ENCODE results near the gene GLIPR2.

GLIPR2 gene

DNA sequence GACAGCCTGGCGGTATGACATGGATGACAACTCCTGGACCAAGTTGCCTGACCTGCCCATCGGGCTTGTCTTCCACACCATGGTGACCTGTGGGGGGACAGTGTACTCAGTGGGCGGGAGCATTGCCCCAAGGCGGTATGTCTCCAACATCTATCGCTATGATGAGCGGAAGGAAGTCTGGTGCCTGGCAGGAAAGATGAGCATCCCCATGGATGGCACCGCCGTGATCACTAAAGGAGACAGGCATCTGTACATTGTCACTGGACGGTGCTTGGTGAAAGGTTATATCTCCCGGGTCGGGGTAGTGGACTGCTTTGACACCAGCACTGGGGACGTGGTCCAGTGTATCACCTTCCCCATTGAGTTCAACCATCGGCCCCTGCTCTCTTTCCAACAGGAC is 34.0 kb downstream of the GLIPR2 start:
- TF ChIP-seq RAD21 (IDR thresholded peaks at IDR 0.05; ENCODE audit: low read depth) = no peak
- no peak for TF ChIP-seq CREB1 (IDR thresholded peaks at IDR 0.05; ENCODE audit: low read depth)
- TF ChIP-seq, protein P1, sequence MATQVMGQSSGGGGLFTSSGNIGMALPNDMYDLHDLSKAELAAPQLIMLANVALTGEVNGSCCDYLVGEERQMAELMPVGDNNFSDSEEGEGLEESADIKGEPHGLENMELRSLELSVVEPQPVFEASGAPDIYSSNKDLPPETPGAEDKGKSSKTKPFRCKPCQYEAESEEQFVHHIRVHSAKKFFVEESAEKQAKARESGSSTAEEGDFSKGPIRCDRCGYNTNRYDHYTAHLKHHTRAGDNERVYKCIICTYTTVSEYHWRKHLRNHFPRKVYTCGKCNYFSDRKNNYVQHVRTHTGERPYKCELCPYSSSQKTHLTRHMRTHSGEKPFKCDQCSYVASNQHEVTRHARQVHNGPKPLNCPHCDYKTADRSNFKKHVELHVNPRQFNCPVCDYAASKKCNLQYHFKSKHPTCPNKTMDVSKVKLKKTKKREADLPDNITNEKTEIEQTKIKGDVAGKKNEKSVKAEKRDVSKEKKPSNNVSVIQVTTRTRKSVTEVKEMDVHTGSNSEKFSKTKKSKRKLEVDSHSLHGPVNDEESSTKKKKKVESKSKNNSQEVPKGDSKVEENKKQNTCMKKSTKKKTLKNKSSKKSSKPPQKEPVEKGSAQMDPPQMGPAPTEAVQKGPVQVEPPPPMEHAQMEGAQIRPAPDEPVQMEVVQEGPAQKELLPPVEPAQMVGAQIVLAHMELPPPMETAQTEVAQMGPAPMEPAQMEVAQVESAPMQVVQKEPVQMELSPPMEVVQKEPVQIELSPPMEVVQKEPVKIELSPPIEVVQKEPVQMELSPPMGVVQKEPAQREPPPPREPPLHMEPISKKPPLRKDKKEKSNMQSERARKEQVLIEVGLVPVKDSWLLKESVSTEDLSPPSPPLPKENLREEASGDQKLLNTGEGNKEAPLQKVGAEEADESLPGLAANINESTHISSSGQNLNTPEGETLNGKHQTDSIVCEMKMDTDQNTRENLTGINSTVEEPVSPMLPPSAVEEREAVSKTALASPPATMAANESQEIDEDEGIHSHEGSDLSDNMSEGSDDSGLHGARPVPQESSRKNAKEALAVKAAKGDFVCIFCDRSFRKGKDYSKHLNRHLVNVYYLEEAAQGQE (IDR thresholded peaks at IDR 0.05; ENCODE audit: low read depth) = no peak
- TF ChIP-seq YY1 (IDR thresholded peaks at IDR 0.05; ENCODE audit: low read depth) = no peak
- no peak for TF ChIP-seq FOXM1 (IDR thresholded peaks at IDR 0.05; ENCODE audit: borderline replicate concordance, low read depth)
- no peak for TF ChIP-seq TEAD4 (IDR thresholded peaks at IDR 0.05)
- no peak for TF ChIP-seq NFIC (IDR thresholded peaks at IDR 0.05)
- TF ChIP-seq EP300 (IDR thresholded peaks at IDR 0.05; ENCODE audit: borderline replicate concordance) = no peak
- TF ChIP-seq TAF1 (IDR thresholded peaks at IDR 0.05; ENCODE audit: low read depth) = no peak
- no peak for TF ChIP-seq TCF12 (IDR thresholded peaks at IDR 0.05; ENCODE audit: low read depth)
- TF ChIP-seq, protein P2, sequence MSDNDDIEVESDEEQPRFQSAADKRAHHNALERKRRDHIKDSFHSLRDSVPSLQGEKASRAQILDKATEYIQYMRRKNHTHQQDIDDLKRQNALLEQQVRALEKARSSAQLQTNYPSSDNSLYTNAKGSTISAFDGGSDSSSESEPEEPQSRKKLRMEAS (IDR thresholded peaks at IDR 0.05) = no peak
- no peak for TF ChIP-seq EGR1 (IDR thresholded peaks at IDR 0.05)

DNA sequence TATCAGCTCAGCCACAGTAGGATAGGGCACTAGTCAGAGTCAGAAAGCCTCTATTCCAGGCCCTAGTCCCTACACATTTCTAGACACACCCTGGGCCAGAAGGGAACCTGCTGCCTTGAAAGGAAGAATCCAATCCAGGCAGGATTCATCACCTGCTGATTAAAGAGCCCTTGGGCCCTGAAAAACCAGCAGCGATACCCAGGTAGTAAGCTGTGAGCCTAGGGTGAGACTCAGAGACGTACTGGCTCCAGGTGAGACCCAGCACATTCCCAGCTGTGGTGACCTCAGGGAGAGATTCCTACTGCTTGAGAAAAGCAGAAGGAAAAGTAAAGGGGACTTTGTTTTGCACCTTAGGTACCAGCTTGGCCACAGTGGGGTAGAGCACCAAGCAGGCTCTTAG is 37.3 kb downstream of the GLIPR2 start:
- TF ChIP-seq CREB1 (IDR thresholded peaks at IDR 0.05; ENCODE audit: low read depth) = no peak
- TF ChIP-seq TAF1 (IDR thresholded peaks at IDR 0.05; ENCODE audit: low read depth) = no peak
- no peak for TF ChIP-seq RAD21 (IDR thresholded peaks at IDR 0.05; ENCODE audit: low read depth)
- TF ChIP-seq, protein P3, sequence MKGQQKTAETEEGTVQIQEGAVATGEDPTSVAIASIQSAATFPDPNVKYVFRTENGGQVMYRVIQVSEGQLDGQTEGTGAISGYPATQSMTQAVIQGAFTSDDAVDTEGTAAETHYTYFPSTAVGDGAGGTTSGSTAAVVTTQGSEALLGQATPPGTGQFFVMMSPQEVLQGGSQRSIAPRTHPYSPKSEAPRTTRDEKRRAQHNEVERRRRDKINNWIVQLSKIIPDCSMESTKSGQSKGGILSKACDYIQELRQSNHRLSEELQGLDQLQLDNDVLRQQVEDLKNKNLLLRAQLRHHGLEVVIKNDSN (IDR thresholded peaks at IDR 0.05) = no peak
- no peak for TF ChIP-seq EP300 (IDR thresholded peaks at IDR 0.05; ENCODE audit: borderline replicate concordance)
- no peak for TF ChIP-seq EGR1 (IDR thresholded peaks at IDR 0.05)
- no peak for TF ChIP-seq TEAD4 (IDR thresholded peaks at IDR 0.05)
- TF ChIP-seq ZBTB7A (IDR thresholded peaks at IDR 0.05; ENCODE audit: low read depth) = no peak
- TF ChIP-seq YY1 (IDR thresholded peaks at IDR 0.05; ENCODE audit: low read depth) = no peak
- no peak for TF ChIP-seq CEBPB (IDR thresholded peaks at IDR 0.05)
- no peak for TF ChIP-seq FOXM1 (IDR thresholded peaks at IDR 0.05; ENCODE audit: borderline replicate concordance, low read depth)
- TF ChIP-seq, protein P2 (IDR thresholded peaks at IDR 0.05) = no peak
- TF ChIP-seq, protein P1 (IDR thresholded peaks at IDR 0.05; ENCODE audit: low read depth) = no peak
- TF ChIP-seq NFIC (IDR thresholded peaks at IDR 0.05) = no peak
- no peak for TF ChIP-seq TCF12 (IDR thresholded peaks at IDR 0.05; ENCODE audit: low read depth)

DNA sequence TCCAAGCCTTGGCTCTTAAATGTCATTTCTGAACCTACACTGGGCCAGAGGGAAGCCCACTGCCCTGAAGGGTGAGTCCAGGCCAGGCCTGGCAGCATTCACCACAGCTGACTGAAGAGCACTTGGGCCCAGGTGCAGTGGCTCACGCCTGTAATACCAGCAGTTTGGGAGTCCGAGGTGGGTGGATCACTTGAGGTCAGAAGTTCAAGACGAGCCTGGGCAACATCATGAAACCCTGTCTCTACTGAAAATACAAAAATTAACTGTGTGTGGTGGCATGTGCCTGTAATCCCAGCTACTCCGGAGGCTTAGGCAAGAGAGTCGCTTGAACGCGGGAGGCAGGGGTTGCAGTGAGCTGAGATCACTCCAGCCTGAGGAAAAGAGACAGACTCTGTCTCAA is 37.7 kb downstream of the GLIPR2 start:
- TF ChIP-seq CREB1 (IDR thresholded peaks at IDR 0.05; ENCODE audit: low read depth) (no peak), ZBTB7A (IDR thresholded peaks at IDR 0.05; ENCODE audit: low read depth) (no peak), NFIC (IDR thresholded peaks at IDR 0.05) (no peak), TEAD4 (IDR thresholded peaks at IDR 0.05) (no peak), EGR1 (IDR thresholded peaks at IDR 0.05) (no peak), FOXM1 (IDR thresholded peaks at IDR 0.05; ENCODE audit: borderline replicate concordance, low read depth) (no peak), TCF12 (IDR thresholded peaks at IDR 0.05; ENCODE audit: low read depth) (no peak), YY1 (IDR thresholded peaks at IDR 0.05; ENCODE audit: low read depth) (no peak), EP300 (IDR thresholded peaks at IDR 0.05; ENCODE audit: borderline replicate concordance) (no peak), CEBPB (IDR thresholded peaks at IDR 0.05) (no peak), RAD21 (IDR thresholded peaks at IDR 0.05; ENCODE audit: low read depth) (no peak), TAF1 (IDR thresholded peaks at IDR 0.05; ENCODE audit: low read depth) (no peak)
- TF ChIP-seq, protein P2 (IDR thresholded peaks at IDR 0.05) = no peak
- TF ChIP-seq, protein P3 (IDR thresholded peaks at IDR 0.05) = no peak
- TF ChIP-seq, protein P1 (IDR thresholded peaks at IDR 0.05; ENCODE audit: low read depth) = no peak

DNA sequence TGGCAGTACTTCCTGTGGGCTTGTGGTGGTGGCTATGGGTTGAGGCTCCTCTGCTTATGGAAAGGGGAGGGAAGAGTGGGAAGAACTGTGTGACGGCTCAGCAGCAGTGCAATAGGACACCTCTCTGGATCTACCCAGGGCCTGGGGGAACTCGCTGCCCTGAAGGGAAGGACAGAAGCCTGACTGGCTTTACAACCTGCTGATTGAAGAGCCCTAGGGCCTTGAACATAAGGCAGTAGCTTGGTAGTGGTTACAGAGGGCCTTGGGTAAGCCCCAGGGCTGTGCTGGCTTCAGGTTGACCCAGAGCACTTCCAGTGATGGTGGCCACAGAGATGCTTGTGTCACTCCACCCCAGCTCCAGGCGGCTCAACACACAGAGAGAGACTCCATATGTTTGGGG is 38.2 kb downstream of the GLIPR2 start:
- TF ChIP-seq ZBTB7A (IDR thresholded peaks at IDR 0.05; ENCODE audit: low read depth) (no peak), CEBPB (IDR thresholded peaks at IDR 0.05) (no peak), CREB1 (IDR thresholded peaks at IDR 0.05; ENCODE audit: low read depth) (no peak), NFIC (IDR thresholded peaks at IDR 0.05) (no peak), FOXM1 (IDR thresholded peaks at IDR 0.05; ENCODE audit: borderline replicate concordance, low read depth) (no peak), EGR1 (IDR thresholded peaks at IDR 0.05) (no peak), YY1 (IDR thresholded peaks at IDR 0.05; ENCODE audit: low read depth) (no peak), EP300 (IDR thresholded peaks at IDR 0.05; ENCODE audit: borderline replicate concordance) (no peak)
- TF ChIP-seq, protein P1 (IDR thresholded peaks at IDR 0.05; ENCODE audit: low read depth) = no peak
- TF ChIP-seq, protein P3 (IDR thresholded peaks at IDR 0.05) = no peak
- TF ChIP-seq, protein P2 (IDR thresholded peaks at IDR 0.05) = no peak
